Liver (tissue), 9 donors: Measurements from ENCODE around the gene MAFF. TPM values are rescaled to one million over a fixed set of nuclear protein-coding genes. Genes with fewer than 3 reads are reported as not detected.
A peak's percentile ranks its signal among the peaks of the same experiment; 100 is the strongest.
"Not testable (repeated sequence)": the region's sequence is repeated elsewhere in the genome, so short reads cannot be mapped to it uniquely, and the experiment has no call there.

Experiments used
- DNase-seq: peaks from one replicate; pipeline ENCODE4 v3.0.0-alpha.2; 2017; ENCODE audit warnings: low spot score
- H3K27ac ChIP-seq, 2 donors: one replicate each; pipeline ENCODE4 v1.7.0; 2013; ENCODE audit warnings: inconsistent platforms in 2 of 2, low read length in 2 of 2, control low read depth in 1 of 2, low read depth in 1 of 2, mild to moderate bottlenecking in 1 of 2
- H3K27me3 ChIP-seq, 4 donors: one replicate each; pipeline versions ENCODE4 v1.6.1 to v1.7.0; 2013; ENCODE audit warnings: low read length in 3 of 4, inconsistent platforms in 1 of 4, mild to moderate bottlenecking in 1 of 4, moderate library complexity in 1 of 4; ENCODE audit not compliant: control insufficient read depth in 4 of 4, insufficient read depth in 4 of 4
- H3K36me3 ChIP-seq, 4 donors: one replicate each; pipeline versions ENCODE4 v1.6.1 to v1.7.0; 2013; ENCODE audit warnings: low read length in 3 of 4, mild to moderate bottlenecking in 3 of 4, low read depth in 1 of 4, moderate library complexity in 1 of 4; ENCODE audit not compliant: control insufficient read depth in 4 of 4, insufficient read depth in 3 of 4
- H3K4me1 ChIP-seq, 4 donors: one replicate each; pipeline versions ENCODE4 v1.6.1 to v1.7.0; 2013; ENCODE audit warnings: low read length in 3 of 4, mild to moderate bottlenecking in 3 of 4, moderate library complexity in 1 of 4; ENCODE audit not compliant: control insufficient read depth in 4 of 4, insufficient read depth in 4 of 4
- H3K4me3 ChIP-seq, 3 donors: one replicate each; pipeline versions ENCODE4 v1.6.1 to v1.7.0; 2013; ENCODE audit warnings: low read length in 3 of 3, control low read depth in 1 of 3, low read depth in 1 of 3, mild to moderate bottlenecking in 1 of 3
- H3K9ac ChIP-seq, 2 donors: one replicate each; pipeline ENCODE4 v1.7.0; 2013; ENCODE audit warnings: low read length in 2 of 2, mild to moderate bottlenecking in 2 of 2, moderate library complexity in 2 of 2, control low read depth in 1 of 2, low read depth in 1 of 2
- H3K9me3 ChIP-seq, 4 donors: one replicate each; pipeline versions ENCODE4 v1.6.1 to v1.7.0; 2013; ENCODE audit warnings: low read length in 3 of 4; ENCODE audit not compliant: control insufficient read depth in 4 of 4
- CTCF ChIP-seq: fragments of 150-350 bp; IDR thresholded peaks from 2 replicates; pipeline ENCODE4 v1.5.1; 2017; ENCODE audit warnings: improper control_type of control experiment, low read depth, low read length; ENCODE audit not compliant: missing input control
- EGR1 ChIP-seq, 2 donors: IDR thresholded peaks; 2 replicates each; pipeline ENCODE4 v1.6.1; 2016 to 2018; ENCODE audit warnings: antibody characterized with exemption in 2 of 2, low read depth in 2 of 2
- FOXA1 ChIP-seq: IDR thresholded peaks from 2 replicates; pipeline ENCODE4 v1.6.1; 2016; ENCODE audit warnings: antibody characterized with exemption
- FOXA2 ChIP-seq: IDR thresholded peaks from 2 replicates; pipeline ENCODE4 v1.6.1; 2016; ENCODE audit warnings: antibody characterized with exemption
- GABPA ChIP-seq, 2 donors: IDR thresholded peaks in 1 of 2; conservative IDR thresholded peaks in 1 of 2; 2 replicates each; pipeline ENCODE4 v1.6.1; 2016; ENCODE audit warnings: antibody characterized with exemption in 2 of 2, mild to moderate bottlenecking in 1 of 2, moderate library complexity in 1 of 2
- HNF4A ChIP-seq, 2 donors: conservative IDR thresholded peaks; 2 replicates each; pipeline ENCODE4 v1.6.1; 2016; ENCODE audit warnings: antibody characterized with exemption in 2 of 2, mild to moderate bottlenecking in 2 of 2
- HNF4G ChIP-seq: IDR thresholded peaks from 2 replicates; pipeline ENCODE4 v1.6.1; 2016; ENCODE audit warnings: antibody characterized with exemption
- JUND ChIP-seq, 2 donors: IDR thresholded peaks; 2 replicates each; pipeline ENCODE4 v1.6.1; 2016; ENCODE audit warnings: antibody characterized with exemption in 2 of 2
- NR2F2 ChIP-seq: IDR thresholded peaks from 2 replicates; pipeline ENCODE4 v1.6.1; 2016; ENCODE audit warnings: antibody characterized with exemption
- RAD21 ChIP-seq, 2 donors: IDR thresholded peaks; 2 replicates each; pipeline ENCODE4 v1.6.1; 2016; ENCODE audit warnings: antibody characterized with exemption in 2 of 2, mild to moderate bottlenecking in 2 of 2
- REST ChIP-seq: IDR thresholded peaks from 2 replicates; pipeline ENCODE4 v1.6.1; 2016; ENCODE audit warnings: antibody characterized with exemption, mild to moderate bottlenecking
- RXRA ChIP-seq, 2 donors: IDR thresholded peaks; 2 replicates each; pipeline ENCODE4 v1.6.1; 2017 to 2018; ENCODE audit warnings: antibody characterized with exemption in 2 of 2, mild to moderate bottlenecking in 1 of 2
- SP1 ChIP-seq: IDR thresholded peaks from 2 replicates; pipeline ENCODE4 v1.6.1; 2018; ENCODE audit warnings: antibody characterized with exemption, mild to moderate bottlenecking
- TAF1 ChIP-seq: conservative IDR thresholded peaks from 2 replicates; pipeline ENCODE4 v1.6.1; 2016; ENCODE audit warnings: antibody characterized with exemption, mild to moderate bottlenecking
- YY1 ChIP-seq: IDR thresholded peaks from 2 replicates; pipeline ENCODE4 v1.6.1; 2016; ENCODE audit warnings: antibody characterized with exemption, mild to moderate bottlenecking
- WGBS: extraction: QIAGEN DNeasy Blood & Tissue Kit; methylation state at CpG from one replicate; pipeline ENCODE4 v1.1.7; 2013; 5-methylcytosine and 5-hydroxymethylcytosine counted together
- polyA plus RNA-seq, 2 donors: library from polyadenylated mRNA; stranded (reverse) in 1 of 2; unstranded in 1 of 2; fragments of 200-250 nt in 1 of 2; fragments of >200 nt in 1 of 2; fragmentation: Nextera tagmentation in 1 of 2; extraction: Ambion mirVana in 1 of 2; gene quantifications; one replicate each; pipeline versions ENCODE4 v1.2.1 to v1.2.3, GENCODE V29; 2013 to 2015
- total RNA-seq, 2 donors: library from RNA; depleted of rRNA; stranded (reverse); fragments of >200 nt; gene quantifications; one replicate each; pipeline ENCODE4 v1.2.3, GENCODE V29; 2014
- TF ChIP-seq, protein P1 (sequence below): IDR thresholded peaks from 2 replicates; pipeline ENCODE4 v1.6.1; 2016; ENCODE audit warnings: antibody characterized with exemption
- TF ChIP-seq, protein P2 (sequence below): IDR thresholded peaks from 2 replicates; pipeline ENCODE4 v1.6.1; 2016; ENCODE audit warnings: antibody characterized with exemption
- TF ChIP-seq, protein P3 (sequence below): IDR thresholded peaks from 2 replicates; pipeline ENCODE4 v1.6.1; 2016; ENCODE audit warnings: antibody characterized with exemption
- donor health status: healthy.
- donor health status: healthy.
- donor health status: healthy.
- donor health status: healthy.
- donor health status: healthy.

Gene MAFF
- total and polyA plus RNA-seq, 4 donors = 1.4 to 3.3 (median 2.0) TPM

GRCh38 chr22:38177926-38178604, 23.7 kb upstream of the MAFF start:
- H3K27ac ChIP-seq = peak overlapping the region; percentile 89 to 92
- peaks cover 5 to 28% (median 19%) of the 10 kb centered on the region in 4 donors for H3K4me1 ChIP-seq
- DNase-seq = no peak
- no peaks in the 10 kb centered on the region for H3K9me3 ChIP-seq
- H3K4me3 ChIP-seq = no peak overlapping the region
- peaks cover 0 to 1% (median 0%) of the 10 kb centered on the region in 4 donors for H3K36me3 ChIP-seq
- 46% methylated on average over 15 of the region's 15 CpGs for WGBS
- H3K27me3 ChIP-seq = no peaks in the 10 kb centered on the region
- H3K9ac ChIP-seq = peak overlapping the region in 1 of 2 donors; percentile 45
- TF ChIP-seq EGR1 (IDR thresholded peaks at IDR 0.05; ENCODE audit: low read depth in 2 of 2) (peak in 1 of 2 donors; percentile 36), TAF1 (no peak), GABPA (IDR thresholded peaks at IDR 0.05 in 1 of 2, conservative IDR thresholded peaks at IDR 0.05 in 1 of 2) (no peak), NR2F2 (no peak), REST (no peak), FOXA1 (peak; percentile 78), FOXA2 (peak; percentile 77), YY1 (peak; percentile 57), RXRA (IDR thresholded peaks at IDR 0.05) (peak; percentile 31 to 92), HNF4G (peak; percentile 26), HNF4A (conservative IDR thresholded peaks at IDR 0.05) (peak; percentile 69 to 93), SP1 (peak; percentile 80), CTCF (no peak), JUND (IDR thresholded peaks at IDR 0.05) (peak; percentile 99 to 100), RAD21 (IDR thresholded peaks at IDR 0.05) (peak; percentile 31 to 45)
- TF ChIP-seq, protein P1, sequence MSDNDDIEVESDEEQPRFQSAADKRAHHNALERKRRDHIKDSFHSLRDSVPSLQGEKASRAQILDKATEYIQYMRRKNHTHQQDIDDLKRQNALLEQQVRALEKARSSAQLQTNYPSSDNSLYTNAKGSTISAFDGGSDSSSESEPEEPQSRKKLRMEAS = peak; percentile 89
- TF ChIP-seq, protein P2, sequence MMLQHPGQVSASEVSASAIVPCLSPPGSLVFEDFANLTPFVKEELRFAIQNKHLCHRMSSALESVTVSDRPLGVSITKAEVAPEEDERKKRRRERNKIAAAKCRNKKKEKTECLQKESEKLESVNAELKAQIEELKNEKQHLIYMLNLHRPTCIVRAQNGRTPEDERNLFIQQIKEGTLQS = peak; percentile 86
- TF ChIP-seq, protein P3, sequence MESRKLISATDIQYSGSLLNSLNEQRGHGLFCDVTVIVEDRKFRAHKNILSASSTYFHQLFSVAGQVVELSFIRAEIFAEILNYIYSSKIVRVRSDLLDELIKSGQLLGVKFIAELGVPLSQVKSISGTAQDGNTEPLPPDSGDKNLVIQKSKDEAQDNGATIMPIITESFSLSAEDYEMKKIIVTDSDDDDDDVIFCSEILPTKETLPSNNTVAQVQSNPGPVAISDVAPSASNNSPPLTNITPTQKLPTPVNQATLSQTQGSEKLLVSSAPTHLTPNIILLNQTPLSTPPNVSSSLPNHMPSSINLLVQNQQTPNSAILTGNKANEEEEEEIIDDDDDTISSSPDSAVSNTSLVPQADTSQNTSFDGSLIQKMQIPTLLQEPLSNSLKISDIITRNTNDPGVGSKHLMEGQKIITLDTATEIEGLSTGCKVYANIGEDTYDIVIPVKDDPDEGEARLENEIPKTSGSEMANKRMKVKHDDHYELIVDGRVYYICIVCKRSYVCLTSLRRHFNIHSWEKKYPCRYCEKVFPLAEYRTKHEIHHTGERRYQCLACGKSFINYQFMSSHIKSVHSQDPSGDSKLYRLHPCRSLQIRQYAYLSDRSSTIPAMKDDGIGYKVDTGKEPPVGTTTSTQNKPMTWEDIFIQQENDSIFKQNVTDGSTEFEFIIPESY = peak; percentile 78

- not testable (repeated sequence) for H3K9me3 ChIP-seq, H3K9ac ChIP-seq, H3K27me3 ChIP-seq, DNase-seq, H3K4me3 ChIP-seq, H3K36me3 ChIP-seq
- WGBS = 95% methylated on average over 7 of the region's 7 CpGs
- Histone ChIP-seq H3K4me1 (peaks cover 3 to 25% (median 17%) of the 10 kb centered on the region in 4 donors), H3K27ac (peak overlapping the region; percentile 89 to 92)
Measured at GRCh38 chr22:38178605-38178937, 23.2 kb upstream of the MAFF start.
